ENCODE results near the gene ICE1. TPM values are rescaled to one million over a fixed set of nuclear protein-coding genes. Genes with fewer than 3 reads are reported as not detected.

ICE1 gene
- total RNA-seq, 2 donors from 2014 or later = 21.0 to 25.9 TPM

DNA sequence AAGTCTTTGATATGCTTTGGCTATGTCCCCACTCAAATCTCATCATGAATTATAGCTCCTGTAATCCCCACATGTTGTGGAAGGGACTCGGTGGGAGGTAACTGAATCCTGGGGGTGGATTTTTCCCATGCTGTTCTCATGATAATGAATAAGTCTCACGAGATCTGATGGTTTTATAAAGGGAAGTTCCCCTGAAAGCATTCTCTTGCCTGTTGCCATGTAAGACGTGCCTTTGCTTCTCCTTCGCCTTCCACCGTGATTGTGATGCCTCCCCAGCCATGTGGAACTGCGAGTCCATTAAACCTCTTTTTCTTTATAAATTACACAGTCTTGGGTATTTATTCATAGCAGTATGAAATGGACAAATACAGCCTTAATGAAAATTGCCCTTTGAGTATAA is 44.7 kb upstream of the ICE1 start:
- H3K4me3 ChIP-seq = no peak overlapping the region
- DNase-seq (ENCODE audit: low spot score) = no peak
- TF ChIP-seq, protein P1, sequence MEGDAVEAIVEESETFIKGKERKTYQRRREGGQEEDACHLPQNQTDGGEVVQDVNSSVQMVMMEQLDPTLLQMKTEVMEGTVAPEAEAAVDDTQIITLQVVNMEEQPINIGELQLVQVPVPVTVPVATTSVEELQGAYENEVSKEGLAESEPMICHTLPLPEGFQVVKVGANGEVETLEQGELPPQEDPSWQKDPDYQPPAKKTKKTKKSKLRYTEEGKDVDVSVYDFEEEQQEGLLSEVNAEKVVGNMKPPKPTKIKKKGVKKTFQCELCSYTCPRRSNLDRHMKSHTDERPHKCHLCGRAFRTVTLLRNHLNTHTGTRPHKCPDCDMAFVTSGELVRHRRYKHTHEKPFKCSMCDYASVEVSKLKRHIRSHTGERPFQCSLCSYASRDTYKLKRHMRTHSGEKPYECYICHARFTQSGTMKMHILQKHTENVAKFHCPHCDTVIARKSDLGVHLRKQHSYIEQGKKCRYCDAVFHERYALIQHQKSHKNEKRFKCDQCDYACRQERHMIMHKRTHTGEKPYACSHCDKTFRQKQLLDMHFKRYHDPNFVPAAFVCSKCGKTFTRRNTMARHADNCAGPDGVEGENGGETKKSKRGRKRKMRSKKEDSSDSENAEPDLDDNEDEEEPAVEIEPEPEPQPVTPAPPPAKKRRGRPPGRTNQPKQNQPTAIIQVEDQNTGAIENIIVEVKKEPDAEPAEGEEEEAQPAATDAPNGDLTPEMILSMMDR (IDR thresholded peaks at IDR 0.05) = no peak
- no peak for TF ChIP-seq POLR2A (IDR thresholded peaks at IDR 0.05)
- no peak for TF ChIP-seq POLR2AphosphoS5 (IDR thresholded peaks at IDR 0.05)
- H3K9me3 ChIP-seq = no peaks in the 10 kb centered on the region
- H3K27me3 ChIP-seq (replicated peaks; ENCODE audit: insufficient read depth) = no peaks in the 10 kb centered on the region
- H3K36me3 ChIP-seq = no peaks in the 10 kb centered on the region
- H3K4me1 ChIP-seq (replicated peaks) = no peaks in the 10 kb centered on the region
- intact Hi-C loops (cut with DNase I) = no loop called here
- H3K27ac ChIP-seq = no peak overlapping the region
- 93% methylated on average over 6 of the region's 6 CpGs for WGBS

DNA sequence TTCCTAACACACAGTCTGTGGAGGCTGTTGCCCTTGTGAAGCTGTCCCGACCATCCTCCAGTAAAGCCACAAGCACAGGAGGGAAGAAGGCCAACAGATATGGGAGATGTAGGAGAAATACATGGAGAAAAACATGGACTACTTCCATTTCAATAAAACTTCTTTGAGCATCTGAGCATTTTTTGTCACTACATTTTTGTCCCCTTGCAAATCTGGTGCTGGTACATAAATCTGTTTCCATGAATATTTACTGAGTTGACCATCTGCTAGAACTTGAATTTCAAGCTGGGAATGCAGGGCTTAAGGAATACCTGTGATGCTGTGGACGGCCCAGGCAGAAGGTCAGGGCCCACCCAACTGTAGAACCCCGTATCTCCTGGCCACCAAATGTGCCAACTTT is 43.9 kb upstream of the ICE1 start:
- 92% methylated on average over 3 of the region's 3 CpGs for WGBS
- H3K27me3 ChIP-seq (replicated peaks; ENCODE audit: insufficient read depth) = no peaks in the 10 kb centered on the region
- TF ChIP-seq POLR2A (IDR thresholded peaks at IDR 0.05) (no peak), POLR2AphosphoS5 (IDR thresholded peaks at IDR 0.05) (no peak)
- TF ChIP-seq, protein P1 (IDR thresholded peaks at IDR 0.05) = no peak
- no peak overlapping the region for H3K4me3 ChIP-seq
- H3K36me3 ChIP-seq = no peaks in the 10 kb centered on the region
- H3K9me3 ChIP-seq = no peaks in the 10 kb centered on the region
- intact Hi-C loops (cut with DNase I) = no loop called here
- no peak for DNase-seq (ENCODE audit: low spot score)
- H3K4me1 ChIP-seq (replicated peaks) = no peaks in the 10 kb centered on the region
- no peak overlapping the region for H3K27ac ChIP-seq

DNA sequence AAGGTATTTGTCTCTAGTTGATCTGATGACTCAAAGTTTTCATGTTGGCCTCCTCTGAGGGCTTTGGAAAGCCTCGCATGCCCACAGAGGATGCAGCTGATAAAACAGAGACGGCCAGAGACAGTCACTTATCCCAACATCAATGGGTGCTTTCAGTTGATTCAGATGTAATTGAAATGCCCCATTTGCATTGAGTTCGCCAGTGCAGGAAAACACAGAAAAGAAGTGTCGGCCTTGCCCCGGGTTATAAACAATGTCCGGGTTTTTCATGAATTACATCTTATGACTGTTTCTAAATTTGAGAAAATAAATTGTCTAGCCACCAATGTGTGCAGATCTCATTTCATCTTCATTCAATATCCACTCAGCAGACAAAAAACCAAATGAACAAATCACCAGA is 42.2 kb upstream of the ICE1 start:
- Histone ChIP-seq H3K4me3 (no peak overlapping the region), H3K27me3 (replicated peaks; ENCODE audit: insufficient read depth) (no peaks in the 10 kb centered on the region), H3K9me3 (no peaks in the 10 kb centered on the region), H3K36me3 (no peaks in the 10 kb centered on the region), H3K27ac (no peak overlapping the region), H3K4me1 (replicated peaks) (no peaks in the 10 kb centered on the region)
- DNase-seq (ENCODE audit: low spot score) = no peak
- TF ChIP-seq POLR2AphosphoS5 (IDR thresholded peaks at IDR 0.05) = no peak
- TF ChIP-seq, protein P1 (IDR thresholded peaks at IDR 0.05) = no peak
- TF ChIP-seq POLR2A (IDR thresholded peaks at IDR 0.05) = no peak
- WGBS = 83% methylated on average over 6 of the region's 6 CpGs
- intact Hi-C loops (cut with DNase I) = no loop called here

DNA sequence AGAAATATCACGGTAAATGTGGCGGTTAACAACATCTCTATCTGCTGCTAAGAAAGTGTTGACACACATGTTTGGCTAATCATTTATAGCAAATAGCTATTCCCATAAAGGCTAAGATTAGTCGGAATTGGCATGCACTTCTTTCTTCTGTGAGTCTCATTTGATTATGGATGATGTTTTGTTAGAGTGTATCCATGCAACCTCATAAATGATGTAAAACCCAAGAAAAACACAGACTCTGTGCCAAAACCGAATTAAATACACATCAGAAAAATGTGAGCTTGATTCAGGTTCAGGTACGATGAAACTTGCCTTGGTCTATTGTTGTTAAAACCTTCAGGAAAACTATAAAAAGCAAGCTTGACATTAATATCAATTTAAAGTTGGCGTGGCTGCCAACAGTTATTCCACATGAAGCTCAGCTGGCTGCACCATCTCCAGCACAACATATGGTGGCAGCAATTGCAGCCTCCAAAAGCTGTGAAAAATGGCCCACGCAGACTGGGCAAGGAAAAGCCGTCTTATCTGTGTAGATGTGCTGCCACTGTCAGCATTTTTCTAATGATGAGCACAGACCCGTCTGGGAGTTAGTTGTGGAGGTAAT is 41.1 kb upstream of the ICE1 start:
- no peaks in the 10 kb centered on the region for H3K4me1 ChIP-seq (replicated peaks)
- H3K27me3 ChIP-seq (replicated peaks; ENCODE audit: insufficient read depth) = no peaks in the 10 kb centered on the region
- TF ChIP-seq, protein P1 (IDR thresholded peaks at IDR 0.05) = no peak
- TF ChIP-seq POLR2A (IDR thresholded peaks at IDR 0.05) (no peak), POLR2AphosphoS5 (IDR thresholded peaks at IDR 0.05) (no peak)
- no peak overlapping the region for H3K27ac ChIP-seq
- no peaks in the 10 kb centered on the region for H3K9me3 ChIP-seq
- no peak overlapping the region for H3K4me3 ChIP-seq
- WGBS = 29% methylated on average over 9 of the region's 9 CpGs
- intact Hi-C loops (cut with DNase I) = no loop called here
- H3K36me3 ChIP-seq = no peaks in the 10 kb centered on the region
- no peak for DNase-seq (ENCODE audit: low spot score)

DNA sequence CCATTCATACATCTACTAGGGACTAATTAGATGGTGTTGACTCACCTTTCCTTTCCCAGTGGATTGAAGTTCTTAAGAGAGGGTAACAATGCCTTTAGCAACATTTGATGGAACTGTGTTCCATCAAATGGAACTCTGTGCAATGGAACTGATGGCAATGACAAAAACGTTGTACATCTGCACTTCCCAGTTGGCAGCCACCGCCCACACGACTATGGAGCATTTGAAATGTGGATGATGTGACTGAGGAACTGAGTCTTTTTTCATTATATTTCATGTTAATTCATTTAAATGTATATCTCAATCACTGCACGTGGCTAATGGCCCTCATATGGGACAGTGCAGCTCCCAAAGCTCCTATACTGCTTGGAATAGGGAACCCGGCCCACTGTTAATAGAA is 39.0 kb upstream of the ICE1 start:
- WGBS = 91% methylated on average over 5 of the region's 5 CpGs

More for the DNA sequence above, 39.0 kb upstream of the ICE1 start:
- intact Hi-C loops (cut with DNase I) = no loop called here
- Histone ChIP-seq H3K4me1 (replicated peaks) (no peaks in the 10 kb centered on the region), H3K27ac (no peak overlapping the region), H3K27me3 (replicated peaks; ENCODE audit: insufficient read depth) (no peaks in the 10 kb centered on the region), H3K36me3 (no peaks in the 10 kb centered on the region), H3K9me3 (no peaks in the 10 kb centered on the region), H3K4me3 (no peak overlapping the region)
- no peak for TF ChIP-seq POLR2AphosphoS5 (IDR thresholded peaks at IDR 0.05)
- TF ChIP-seq POLR2A (IDR thresholded peaks at IDR 0.05) = no peak
- TF ChIP-seq, protein P1 (IDR thresholded peaks at IDR 0.05) = no peak
- DNase-seq (ENCODE audit: low spot score) = no peak
